ENCODE data around the gene CNTNAP2.

The CNTNAP2 gene

GRCh38 chr7:147878912-147879661, 1762.5 kb downstream of the CNTNAP2 start:
- no peaks in the 10 kb centered on the region for H3K36me3 ChIP-seq (ENCODE audit: control insufficient read depth, insufficient read depth, low read length)
- H3K27me3 ChIP-seq (replicated peaks; ENCODE audit: control insufficient read depth, insufficient read depth, low read length, poor library complexity, severe bottlenecking): no peaks in the 10 kb centered on the region
- no peaks in the 10 kb centered on the region for H3K9me3 ChIP-seq (ENCODE audit: control insufficient read depth, low read length)
- DNase-seq: no peak
- H3K27ac ChIP-seq (ENCODE audit: insufficient read depth, low read length, poor library complexity, severe bottlenecking): no peak overlapping the region
- H3K4me3 ChIP-seq (ENCODE audit: insufficient read depth, low read depth, low read length, poor library complexity, severe bottlenecking): no peak overlapping the region
- no peaks in the 10 kb centered on the region for H3K4me1 ChIP-seq (ENCODE audit: control insufficient read depth, insufficient read depth, low read length, poor library complexity, severe bottlenecking)

GRCh38 chr7:147885869-147886268, 1769.3 kb downstream of the CNTNAP2 start:
- no peaks in the 10 kb centered on the region for H3K9me3 ChIP-seq (ENCODE audit: control insufficient read depth, low read length)
- no peaks in the 10 kb centered on the region for H3K36me3 ChIP-seq (ENCODE audit: control insufficient read depth, insufficient read depth, low read length)
- H3K4me1 ChIP-seq (ENCODE audit: control insufficient read depth, insufficient read depth, low read length, poor library complexity, severe bottlenecking): no peaks in the 10 kb centered on the region
- H3K4me3 ChIP-seq (ENCODE audit: insufficient read depth, low read depth, low read length, poor library complexity, severe bottlenecking): no peak overlapping the region
- H3K27me3 ChIP-seq (replicated peaks; ENCODE audit: control insufficient read depth, insufficient read depth, low read length, poor library complexity, severe bottlenecking): no peaks in the 10 kb centered on the region
- no peak overlapping the region for H3K27ac ChIP-seq (ENCODE audit: insufficient read depth, low read length, poor library complexity, severe bottlenecking)
- DNase-seq: no peak

GRCh38 chr7:147894271-147894670, 1777.7 kb downstream of the CNTNAP2 start:
- DNase-seq: no peak
- Histone ChIP-seq H3K4me3 (ENCODE audit: insufficient read depth, low read depth, low read length, poor library complexity, severe bottlenecking) (no peak overlapping the region), H3K27ac (ENCODE audit: insufficient read depth, low read length, poor library complexity, severe bottlenecking) (no peak overlapping the region), H3K36me3 (ENCODE audit: control insufficient read depth, insufficient read depth, low read length) (no peaks in the 10 kb centered on the region), H3K4me1 (ENCODE audit: control insufficient read depth, insufficient read depth, low read length, poor library complexity, severe bottlenecking) (no peaks in the 10 kb centered on the region), H3K9me3 (ENCODE audit: control insufficient read depth, low read length) (no peaks in the 10 kb centered on the region), H3K27me3 (replicated peaks; ENCODE audit: control insufficient read depth, insufficient read depth, low read length, poor library complexity, severe bottlenecking) (no peaks in the 10 kb centered on the region)

GRCh38 chr7:147896121-147896520, 1779.5 kb downstream of the CNTNAP2 start:
- DNase-seq: no peak
- H3K9me3 ChIP-seq (ENCODE audit: control insufficient read depth, low read length): no peaks in the 10 kb centered on the region
- no peak overlapping the region for H3K4me3 ChIP-seq (ENCODE audit: insufficient read depth, low read depth, low read length, poor library complexity, severe bottlenecking)
- no peaks in the 10 kb centered on the region for H3K36me3 ChIP-seq (ENCODE audit: control insufficient read depth, insufficient read depth, low read length)
- H3K27ac ChIP-seq (ENCODE audit: insufficient read depth, low read length, poor library complexity, severe bottlenecking): no peak overlapping the region
- no peaks in the 10 kb centered on the region for H3K4me1 ChIP-seq (ENCODE audit: control insufficient read depth, insufficient read depth, low read length, poor library complexity, severe bottlenecking)
- H3K27me3 ChIP-seq (replicated peaks; ENCODE audit: control insufficient read depth, insufficient read depth, low read length, poor library complexity, severe bottlenecking): no peaks in the 10 kb centered on the region

GRCh38 chr7:147903536-147904218, 1787.1 kb downstream of the CNTNAP2 start:
- H3K36me3 ChIP-seq (ENCODE audit: control insufficient read depth, insufficient read depth, low read length): no peaks in the 10 kb centered on the region
- no peaks in the 10 kb centered on the region for H3K27me3 ChIP-seq (replicated peaks; ENCODE audit: control insufficient read depth, insufficient read depth, low read length, poor library complexity, severe bottlenecking)
- H3K4me3 ChIP-seq (ENCODE audit: insufficient read depth, low read depth, low read length, poor library complexity, severe bottlenecking): no peak overlapping the region
- no peaks in the 10 kb centered on the region for H3K4me1 ChIP-seq (ENCODE audit: control insufficient read depth, insufficient read depth, low read length, poor library complexity, severe bottlenecking)
- no peak for DNase-seq
- no peak overlapping the region for H3K27ac ChIP-seq (ENCODE audit: insufficient read depth, low read length, poor library complexity, severe bottlenecking)
- H3K9me3 ChIP-seq (ENCODE audit: control insufficient read depth, low read length): no peaks in the 10 kb centered on the region

- Histone ChIP-seq H3K27me3 (replicated peaks; ENCODE audit: control insufficient read depth, insufficient read depth, low read length, poor library complexity, severe bottlenecking) (no peaks in the 10 kb centered on the region), H3K4me1 (ENCODE audit: control insufficient read depth, insufficient read depth, low read length, poor library complexity, severe bottlenecking) (no peaks in the 10 kb centered on the region), H3K4me3 (ENCODE audit: insufficient read depth, low read depth, low read length, poor library complexity, severe bottlenecking) (no peak overlapping the region), H3K36me3 (ENCODE audit: control insufficient read depth, insufficient read depth, low read length) (no peaks in the 10 kb centered on the region), H3K9me3 (ENCODE audit: control insufficient read depth, low read length) (no peaks in the 10 kb centered on the region), H3K27ac (ENCODE audit: insufficient read depth, low read length, poor library complexity, severe bottlenecking) (no peak overlapping the region)
- no peak for DNase-seq
Observed at GRCh38 chr7:147904219-147904576, 1787.6 kb downstream of the CNTNAP2 start.

GRCh38 chr7:147909431-147910148, 1793.0 kb downstream of the CNTNAP2 start:
- Histone ChIP-seq H3K27ac (ENCODE audit: insufficient read depth, low read length, poor library complexity, severe bottlenecking) (no peak overlapping the region), H3K4me3 (ENCODE audit: insufficient read depth, low read depth, low read length, poor library complexity, severe bottlenecking) (no peak overlapping the region), H3K4me1 (ENCODE audit: control insufficient read depth, insufficient read depth, low read length, poor library complexity, severe bottlenecking) (no peaks in the 10 kb centered on the region), H3K36me3 (ENCODE audit: control insufficient read depth, insufficient read depth, low read length) (no peaks in the 10 kb centered on the region), H3K27me3 (replicated peaks; ENCODE audit: control insufficient read depth, insufficient read depth, low read length, poor library complexity, severe bottlenecking) (no peaks in the 10 kb centered on the region), H3K9me3 (ENCODE audit: control insufficient read depth, low read length) (no peaks in the 10 kb centered on the region)
- no peak for DNase-seq

- no peaks in the 10 kb centered on the region for H3K4me1 ChIP-seq (ENCODE audit: control insufficient read depth, insufficient read depth, low read length, poor library complexity, severe bottlenecking)
- H3K4me3 ChIP-seq (ENCODE audit: insufficient read depth, low read depth, low read length, poor library complexity, severe bottlenecking): no peak overlapping the region
- H3K9me3 ChIP-seq (ENCODE audit: control insufficient read depth, low read length): no peaks in the 10 kb centered on the region
- no peaks in the 10 kb centered on the region for H3K27me3 ChIP-seq (replicated peaks; ENCODE audit: control insufficient read depth, insufficient read depth, low read length, poor library complexity, severe bottlenecking)
- H3K36me3 ChIP-seq (ENCODE audit: control insufficient read depth, insufficient read depth, low read length): no peaks in the 10 kb centered on the region
- DNase-seq: no peak
- H3K27ac ChIP-seq (ENCODE audit: insufficient read depth, low read length, poor library complexity, severe bottlenecking): no peak overlapping the region
Observed at GRCh38 chr7:147911201-147911601, 1794.6 kb downstream of the CNTNAP2 start.

GRCh38 chr7:147912291-147912690, 1795.7 kb downstream of the CNTNAP2 start:
- DNase-seq: no peak
- H3K27ac ChIP-seq (ENCODE audit: insufficient read depth, low read length, poor library complexity, severe bottlenecking): no peak overlapping the region
- H3K36me3 ChIP-seq (ENCODE audit: control insufficient read depth, insufficient read depth, low read length): no peaks in the 10 kb centered on the region
- no peak overlapping the region for H3K4me3 ChIP-seq (ENCODE audit: insufficient read depth, low read depth, low read length, poor library complexity, severe bottlenecking)
- no peaks in the 10 kb centered on the region for H3K27me3 ChIP-seq (replicated peaks; ENCODE audit: control insufficient read depth, insufficient read depth, low read length, poor library complexity, severe bottlenecking)
- H3K9me3 ChIP-seq (ENCODE audit: control insufficient read depth, low read length): no peaks in the 10 kb centered on the region
- H3K4me1 ChIP-seq (ENCODE audit: control insufficient read depth, insufficient read depth, low read length, poor library complexity, severe bottlenecking): no peaks in the 10 kb centered on the region
